Measurements from ENCODE around the gene ADGRG4. TPM values are rescaled to one million over a fixed set of nuclear protein-coding genes. Genes with fewer than 3 reads are reported as not detected.

Gene ADGRG4
- polyA plus RNA-seq, 2 of the 4 experiments (the other 2 are of a cell fraction): not detected

GRCh38 chrX:136318895-136319597 lies 18.3 kb downstream of the ADGRG4 start:
- Histone ChIP-seq H3K4me3 (no peak overlapping the region), H3K4me1 (no peaks in the 10 kb centered on the region), H3K9me3 (no peaks in the 10 kb centered on the region), H3K27ac (no peak overlapping the region), H3K4me2 (no peak overlapping the region)
- TF ChIP-seq SREBF2 (IDR thresholded peaks at IDR 0.05) (no peak), TP53 (CRISPR knock-in tag; IDR thresholded peaks at IDR 0.05) (no peak), HOXA7 (CRISPR knock-in tag; IDR thresholded peaks at IDR 0.05) (no peak), TFCP2L1 (CRISPR knock-in tag; IDR thresholded peaks at IDR 0.05) (no peak), ZC3H11A (IDR thresholded peaks at IDR 0.05) (no peak), RCOR1 (IDR thresholded peaks at IDR 0.05; ENCODE audit: low read depth, low read length) (no peak), CHD4 (IDR thresholded peaks at IDR 0.05; ENCODE audit: borderline replicate concordance) (no peak), POLR2AphosphoS2 (conservative IDR thresholded peaks at IDR 0.05; ENCODE audit: low read length) (no peak), FOXS1 (CRISPR knock-in tag; IDR thresholded peaks at IDR 0.05) (no peak)
- TF ChIP-seq, protein P1, sequence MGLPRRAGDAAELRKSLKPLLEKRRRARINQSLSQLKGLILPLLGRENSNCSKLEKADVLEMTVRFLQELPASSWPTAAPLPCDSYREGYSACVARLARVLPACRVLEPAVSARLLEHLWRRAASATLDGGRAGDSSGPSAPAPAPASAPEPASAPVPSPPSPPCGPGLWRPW (IDR thresholded peaks at IDR 0.05): no peak
- 64% methylated on average over 8 of the region's 8 CpGs for WGBS (ENCODE audit: missing lambda C conversion rate)
- CTCF ChIA-PET: no interaction called here
- ATAC-seq: no peak
- peak; percentile 32 for FAIRE-seq
- DNase-seq (ENCODE audit: low read depth in 1 of 2, low spot score in 1 of 2): no peak
- POLR2A ChIA-PET: no interaction called here

DNA sequence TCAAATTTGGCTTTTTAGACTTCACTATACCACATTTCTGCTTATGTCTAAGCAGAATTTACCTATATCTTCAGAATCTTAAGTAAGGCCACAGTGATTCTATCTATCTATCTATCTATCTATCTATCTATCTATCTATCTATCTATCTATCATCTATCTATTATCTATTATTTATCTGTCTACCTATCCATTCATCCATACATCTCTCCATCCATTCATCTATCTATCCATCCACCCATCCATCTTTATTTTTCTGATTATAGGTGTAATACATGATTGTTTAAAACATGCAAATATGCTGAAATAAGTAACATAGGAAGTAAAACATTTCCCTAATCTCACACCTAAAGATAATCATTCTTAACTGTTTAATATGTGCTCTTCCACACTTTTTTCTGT lies 18.8 kb downstream of the ADGRG4 start:
- ATAC-seq (no peak), FAIRE-seq (no peak), DNase-seq (ENCODE audit: low read depth in 1 of 2, low spot score in 1 of 2) (no peak)
- no peak overlapping the region for H3K4me2 ChIP-seq
- ChIA-PET POLR2A (no interaction called here), CTCF (no interaction called here)
- TF ChIP-seq JUNB (IDR thresholded peaks at IDR 0.05) (no peak), TFCP2L1 (CRISPR knock-in tag; IDR thresholded peaks at IDR 0.05) (no peak), CBX8 (IDR thresholded peaks at IDR 0.05) (no peak), E2F6 (IDR thresholded peaks at IDR 0.05; ENCODE audit: borderline replicate concordance, low read depth) (no peak), HEYL (CRISPR knock-in tag; IDR thresholded peaks at IDR 0.05) (no peak), EHMT2 (IDR thresholded peaks at IDR 0.05; ENCODE audit: low read depth) (no peak), FOXS1 (CRISPR knock-in tag; IDR thresholded peaks at IDR 0.05) (no peak), KDM1A (IDR thresholded peaks at IDR 0.05; ENCODE audit: low read depth) (no peak), EP300 (IDR thresholded peaks at IDR 0.05) (no peak), MYC (IDR thresholded peaks at IDR 0.05; ENCODE audit: borderline replicate concordance, low read length) (no peak), NPAS2 (CRISPR knock-in tag; IDR thresholded peaks at IDR 0.05; ENCODE audit: borderline replicate concordance) (no peak), JUN (IDR thresholded peaks at IDR 0.05) (no peak), RCOR1 (IDR thresholded peaks at IDR 0.05; ENCODE audit: low read depth, low read length) (no peak), RAD21 (conservative IDR thresholded peaks at IDR 0.05 in 1 of 2, IDR thresholded peaks at IDR 0.05 in 1 of 2) (no peak), POLR2AphosphoS2 (conservative IDR thresholded peaks at IDR 0.05; ENCODE audit: low read length) (no peak), ZSCAN20 (CRISPR knock-in tag; IDR thresholded peaks at IDR 0.05) (no peak), NFE2L2 (conservative IDR thresholded peaks at IDR 0.05; ENCODE audit: low read length) (no peak), MAFK (IDR thresholded peaks at IDR 0.05; ENCODE audit: partially characterized antibody) (no peak), SREBF2 (IDR thresholded peaks at IDR 0.05) (no peak)
- TF ChIP-seq, protein P1 (IDR thresholded peaks at IDR 0.05): no peak
- no peak overlapping the region for H3K4me3 ChIP-seq
- H3K4me1 ChIP-seq: no peaks in the 10 kb centered on the region
- H3K9me3 ChIP-seq: no peaks in the 10 kb centered on the region
- H3K27ac ChIP-seq: no peak overlapping the region

- FAIRE-seq (no peak), DNase-seq (ENCODE audit: low read depth in 1 of 2, low spot score in 1 of 2) (no peak), ATAC-seq (no peak)
- WGBS (ENCODE audit: missing lambda C conversion rate): 61% methylated on average over 3 of the region's 3 CpGs
- H3K9me3 ChIP-seq: no peaks in the 10 kb centered on the region
- no peaks in the 10 kb centered on the region for H3K4me1 ChIP-seq
- no peak overlapping the region for H3K27ac ChIP-seq
- POLR2A ChIA-PET: no interaction called here
- TF ChIP-seq CHD4 (IDR thresholded peaks at IDR 0.05; ENCODE audit: borderline replicate concordance) (no peak), RFX5 (IDR thresholded peaks at IDR 0.05) (no peak), EP300 (IDR thresholded peaks at IDR 0.05) (no peak), SREBF2 (IDR thresholded peaks at IDR 0.05) (no peak), NPAS2 (CRISPR knock-in tag; IDR thresholded peaks at IDR 0.05; ENCODE audit: borderline replicate concordance) (no peak), HDAC2 (IDR thresholded peaks at IDR 0.05) (no peak), ATOH8 (CRISPR knock-in tag; IDR thresholded peaks at IDR 0.05; ENCODE audit: low read depth) (no peak), KDM1A (IDR thresholded peaks at IDR 0.05; ENCODE audit: low read depth) (no peak), SMC3 (IDR thresholded peaks at IDR 0.05) (no peak), KDM5A (IDR thresholded peaks at IDR 0.05) (no peak), PHF8 (IDR thresholded peaks at IDR 0.05; ENCODE audit: borderline replicate concordance, low read depth) (no peak)
- CTCF ChIA-PET: no interaction called here
- H3K4me2 ChIP-seq: no peak overlapping the region
- no peak overlapping the region for H3K4me3 ChIP-seq
Measured at GRCh38 chrX:136321532-136321931, 20.8 kb downstream of the ADGRG4 start.
